ENCODE data around the gene KRTAP12-2. TPM values are rescaled to one million over a fixed set of nuclear protein-coding genes. Genes with fewer than 3 reads are reported as not detected.

KRTAP12-2 gene
- total RNA-seq, 1 donor from 2014 or later: not detected

DNA sequence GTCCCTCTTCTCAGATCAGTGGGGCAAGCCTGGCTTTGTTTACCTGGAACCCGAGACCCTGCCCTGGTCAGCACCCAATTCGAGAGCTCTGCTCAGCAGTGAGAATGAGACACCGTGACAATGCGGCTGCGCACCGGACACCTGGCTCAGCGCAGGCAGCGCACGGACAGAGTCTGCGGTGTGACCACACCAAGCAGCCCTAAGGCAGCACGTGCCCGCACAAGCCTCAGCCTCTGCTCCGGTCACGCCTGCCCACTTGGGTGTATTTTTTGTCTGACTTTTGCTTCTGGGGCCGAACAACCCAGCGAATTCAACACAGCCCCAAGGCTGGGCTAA is 50.2 kb downstream of the KRTAP12-2 start:
- intact Hi-C loops (cut with DNase I): no loop called here
- ATAC-seq (ENCODE audit: poor library complexity): no peak
- DNase-seq: no peak

Other genes with a start within 250 kb of the KRTAP12-2 start
- gene LRRC3, start 211.4 kb downstream of the KRTAP12-2 start, total RNA-seq: 2.7 TPM
- not detected for gene KRTAP10-1, start 126.7 kb downstream of the KRTAP12-2 start, total RNA-seq
- not detected for gene KRTAP10-2, start 115.4 kb downstream of the KRTAP12-2 start, total RNA-seq
- gene KRTAP10-3, start 108.1 kb downstream of the KRTAP12-2 start, total RNA-seq: not detected
- gene KRTAP10-4, start 93.2 kb downstream of the KRTAP12-2 start, total RNA-seq: not detected
- not detected for gene KRTAP10-5, start 86.3 kb downstream of the KRTAP12-2 start, total RNA-seq
- gene KRTAP10-6, start 74.4 kb downstream of the KRTAP12-2 start, total RNA-seq: not detected
- not detected for gene KRTAP10-7, start 66.3 kb downstream of the KRTAP12-2 start, total RNA-seq
- not detected for gene KRTAP10-8, start 54.8 kb downstream of the KRTAP12-2 start, total RNA-seq
- not detected for gene KRTAP10-9, start 39.8 kb downstream of the KRTAP12-2 start, total RNA-seq
- gene KRTAP10-10, start 29.6 kb downstream of the KRTAP12-2 start, total RNA-seq: not detected
- not detected for gene KRTAP10-11, start 20.5 kb downstream of the KRTAP12-2 start, total RNA-seq
- gene KRTAP12-4, start 12.3 kb downstream of the KRTAP12-2 start, total RNA-seq: not detected
- gene KRTAP12-3, start 9.0 kb downstream of the KRTAP12-2 start, total RNA-seq: not detected
- gene KRTAP12-1, start 15.2 kb upstream of the KRTAP12-2 start, total RNA-seq: not detected
- gene KRTAP10-12, start 30.2 kb upstream of the KRTAP12-2 start, total RNA-seq: not detected
- gene TSPEAR, start 44.6 kb upstream of the KRTAP12-2 start, total RNA-seq: 0.51 TPM
- 64.5 TPM for gene UBE2G2, start 134.9 kb upstream of the KRTAP12-2 start, total RNA-seq
- 66.5 TPM for gene SUMO3, start 151.1 kb upstream of the KRTAP12-2 start, total RNA-seq
- 133 TPM for gene PTTG1IP, start 206.8 kb upstream of the KRTAP12-2 start, total RNA-seq